ENCODE measurements around the gene GGACT.
"Not testable (repeated sequence)": the region's sequence is repeated elsewhere in the genome, so short reads cannot be mapped to it uniquely, and the experiment has no call there.

Gene GGACT

GRCh38 chr13:100528353-100528752 lies 60.2 kb downstream of the GGACT start:
- no peak for DNase-seq

GRCh38 chr13:100527644-100528043 lies 60.9 kb downstream of the GGACT start:
- DNase-seq: no peak

- DNase-seq: no peak
Observed at GRCh38 chr13:100526318-100527000, 62.1 kb downstream of the GGACT start.

- no peak for DNase-seq
Observed at GRCh38 chr13:100525453-100526317, 62.9 kb downstream of the GGACT start.

- not testable (repeated sequence) for DNase-seq
Observed at GRCh38 chr13:100524688-100525087, 63.9 kb downstream of the GGACT start.

- no peak for DNase-seq
Observed at GRCh38 chr13:100523981-100524386, 64.6 kb downstream of the GGACT start.

- no peak for DNase-seq
Observed at GRCh38 chr13:100523411-100523810, 65.2 kb downstream of the GGACT start.

GRCh38 chr13:100522618-100523309 lies 65.8 kb downstream of the GGACT start:
- no peak for DNase-seq

GRCh38 chr13:100521851-100522617 lies 66.6 kb downstream of the GGACT start:
- peak; percentile 14 for DNase-seq

GRCh38 chr13:100520936-100521850 lies 67.4 kb downstream of the GGACT start:
- no peak for DNase-seq

- DNase-seq: no peak
Observed at GRCh38 chr13:100519626-100520025, 69.0 kb downstream of the GGACT start.

- DNase-seq: no peak
Observed at GRCh38 chr13:100518394-100519062, 70.1 kb downstream of the GGACT start.

- DNase-seq: peak; percentile 61
Observed at GRCh38 chr13:100517728-100518127, 70.9 kb downstream of the GGACT start.

- no peak for DNase-seq
Observed at GRCh38 chr13:100517135-100517534, 71.5 kb downstream of the GGACT start.

GRCh38 chr13:100515410-100515800 lies 73.2 kb downstream of the GGACT start:
- no peak for DNase-seq

GRCh38 chr13:100514788-100515409 lies 73.7 kb downstream of the GGACT start:
- peak; percentile 67 for DNase-seq

- DNase-seq: no peak
Observed at GRCh38 chr13:100513987-100514670, 74.5 kb downstream of the GGACT start.

- DNase-seq: no peak
Observed at GRCh38 chr13:100513171-100513570, 75.4 kb downstream of the GGACT start.

GRCh38 chr13:100512422-100512821 lies 76.2 kb downstream of the GGACT start:
- DNase-seq: no peak

- no peak for DNase-seq
Observed at GRCh38 chr13:100511466-100511865, 77.1 kb downstream of the GGACT start.
